Neural progenitor cell (in vitro differentiated cells): Measurements from ENCODE around the gene PLAAT2. TPM values are rescaled to one million over a fixed set of nuclear protein-coding genes. Genes with fewer than 3 reads are reported as not detected.

ENCODE experiments used
- DNase-seq: peaks from one replicate; pipeline ENCODE4 v3.0.0-alpha.2; 2016; ENCODE audit warnings: low spot score
- H2AFZ ChIP-seq: fragments of 200-600 bp; sonication (generic); replicated peaks from 2 replicates; pipeline ENCODE4 v1.6.1; 2016; ENCODE audit warnings: antibody characterized with exemption
- H3F3A ChIP-seq: fragments of 200-600 bp; sonication (generic); 2 replicates; pipeline ENCODE4 v1.6.1; 2016; ENCODE audit warnings: antibody characterized with exemption, low read depth
- H3K27ac ChIP-seq: fragments of 200-600 bp; sonication (generic); 2 replicates; pipeline ENCODE4 v1.5.1; 2016; ENCODE audit warnings: mild to moderate bottlenecking
- H3K27me3 ChIP-seq: fragments of 200-600 bp; sonication (generic); 2 replicates; pipeline ENCODE4 v1.6.1; 2016; ENCODE audit warnings: mild to moderate bottlenecking, moderate library complexity
- H3K36me3 ChIP-seq: fragments of 200-600 bp; sonication (generic); 2 replicates; pipeline ENCODE4 v1.5.1; 2016
- H3K4me1 ChIP-seq: fragments of 200-600 bp; sonication (generic); 2 replicates; pipeline ENCODE4 v1.6.1; 2016; ENCODE audit warnings: mixed run types
- H3K4me2 ChIP-seq: fragments of 200-600 bp; sonication (generic); 2 replicates; pipeline ENCODE4 v1.6.1; 2016
- H3K4me3 ChIP-seq: fragments of 200-600 bp; sonication (generic); 2 replicates; pipeline ENCODE4 v1.5.1; 2016
- H3K79me2 ChIP-seq: fragments of 200-600 bp; sonication (generic); 2 replicates; pipeline ENCODE4 v1.6.1; 2016; ENCODE audit warnings: low read depth
- H3K9ac ChIP-seq: fragments of 200-600 bp; sonication (generic); 2 replicates; pipeline ENCODE4 v1.6.1; 2016
- H3K9me3 ChIP-seq: fragments of 200-600 bp; sonication (generic); 2 replicates; pipeline ENCODE4 v1.5.1; 2016; ENCODE audit warnings: low read depth
- H4K20me1 ChIP-seq: fragments of 200-600 bp; sonication (generic); 2 replicates; pipeline ENCODE4 v1.6.1; 2016; ENCODE audit warnings: low read depth
- H3K27ac Mint-ChIP-seq: 3 replicates; pipeline ENCODE4 v1.8.0; 2021; ENCODE audit warnings: mixed read lengths
- H3K27me3 Mint-ChIP-seq: 2 replicates; pipeline ENCODE4 v1.8.0; 2022; ENCODE audit warnings: low read depth, mild to moderate bottlenecking, inconsistent platforms, moderate library complexity, mixed read lengths; ENCODE audit not compliant: insufficient read depth
- H3K36me3 Mint-ChIP-seq: 3 replicates; pipeline ENCODE4 v1.8.0; 2021; ENCODE audit warnings: mixed read lengths
- H3K4me1 Mint-ChIP-seq: 3 replicates; pipeline ENCODE4 v1.8.0; 2021; ENCODE audit warnings: mixed read lengths
- H3K4me3 Mint-ChIP-seq: 3 replicates; pipeline ENCODE4 v1.8.0; 2021; ENCODE audit warnings: mild to moderate bottlenecking, moderate library complexity, mixed read lengths
- H3K9me3 Mint-ChIP-seq: 3 replicates; pipeline ENCODE4 v1.8.0; 2020; ENCODE audit warnings: mixed read lengths
- CTCF ChIP-seq: fragments of 200-600 bp; sonication (generic); IDR thresholded peaks from 2 replicates; pipeline ENCODE4 v1.5.1; 2017; ENCODE audit warnings: antibody characterized with exemption, mild to moderate bottlenecking
- EZH2 ChIP-seq: fragments of 200-600 bp; sonication (generic); IDR thresholded peaks from 2 replicates; pipeline ENCODE4 v1.6.1; 2017; ENCODE audit warnings: antibody characterized with exemption, mild to moderate bottlenecking, moderate library complexity
- EZH2phosphoT487 ChIP-seq: fragments of 200-600 bp; sonication (generic); IDR thresholded peaks from 2 replicates; pipeline ENCODE4 v1.6.1; 2017; ENCODE audit warnings: antibody characterized with exemption
- total RNA-seq: library from RNA; depleted of rRNA; stranded (reverse); fragments of >200 nt; gene quantifications from 2 replicates; pipeline ENCODE4 v1.2.3, GENCODE V29; 2015; ENCODE audit warnings: low replicate concordance

PLAAT2 gene
- total RNA-seq, 1 donor from 2014 or later, result not detected

GRCh38 chr11:63521896-63522295, 41.3 kb downstream of the PLAAT2 start:
- H3K9ac ChIP-seq, result no peak overlapping the region
- TF ChIP-seq CTCF, result no peak
- TF ChIP-seq EZH2phosphoT487, result no peak
- TF ChIP-seq EZH2, result no peak
- no peaks in the 10 kb centered on the region for H3K36me3 Mint-ChIP-seq
- peaks cover 6% of the 10 kb centered on the region for H3K27me3 Mint-ChIP-seq
- H3K27me3 ChIP-seq, result no peaks in the 10 kb centered on the region
- no peak overlapping the region for H3K4me3 Mint-ChIP-seq
- no peak overlapping the region for H3K4me3 ChIP-seq
- no peaks in the 10 kb centered on the region for H3F3A ChIP-seq
- H3K9me3 Mint-ChIP-seq, result peaks cover 6% of the 10 kb centered on the region
- no peaks in the 10 kb centered on the region for H3K79me2 ChIP-seq
- H3K27ac Mint-ChIP-seq, result no peak overlapping the region
- H3K4me1 Mint-ChIP-seq, result no peaks in the 10 kb centered on the region
- H3K9me3 ChIP-seq, result no peaks in the 10 kb centered on the region
- no peaks in the 10 kb centered on the region for H3K4me1 ChIP-seq
- no peak for DNase-seq
- no peak overlapping the region for H2AFZ ChIP-seq
- H3K36me3 ChIP-seq, result no peaks in the 10 kb centered on the region
- no peaks in the 10 kb centered on the region for H4K20me1 ChIP-seq
- H3K4me2 ChIP-seq, result no peak overlapping the region
- no peak overlapping the region for H3K27ac ChIP-seq

GRCh38 chr11:63520606-63521170, 42.5 kb downstream of the PLAAT2 start:
- no peaks in the 10 kb centered on the region for H4K20me1 ChIP-seq
- Mint-ChIP-seq H3K9me3 (peaks cover 6% of the 10 kb centered on the region), H3K4me1 (no peaks in the 10 kb centered on the region), H3K27me3 (peaks cover 6% of the 10 kb centered on the region), H3K36me3 (no peaks in the 10 kb centered on the region), H3K27ac (no peak overlapping the region), H3K4me3 (no peak overlapping the region)
- H3K4me2 ChIP-seq, result no peak overlapping the region
- H3K4me3 ChIP-seq, result no peak overlapping the region
- no peaks in the 10 kb centered on the region for H3K79me2 ChIP-seq
- no peak for DNase-seq
- no peak overlapping the region for H2AFZ ChIP-seq
- no peaks in the 10 kb centered on the region for H3F3A ChIP-seq
- TF ChIP-seq CTCF (no peak), EZH2phosphoT487 (no peak), EZH2 (no peak)
- H3K9ac ChIP-seq, result no peak overlapping the region
- H3K27me3 ChIP-seq, result no peaks in the 10 kb centered on the region
- H3K9me3 ChIP-seq, result no peaks in the 10 kb centered on the region
- H3K4me1 ChIP-seq, result no peaks in the 10 kb centered on the region
- H3K36me3 ChIP-seq, result no peaks in the 10 kb centered on the region
- H3K27ac ChIP-seq, result no peak overlapping the region

- Histone ChIP-seq H3K9me3 (no peaks in the 10 kb centered on the region), H3K4me2 (no peak overlapping the region), H4K20me1 (no peaks in the 10 kb centered on the region), H3K9ac (no peak overlapping the region), H3K27me3 (no peaks in the 10 kb centered on the region), H3F3A (no peaks in the 10 kb centered on the region), H3K4me1 (no peaks in the 10 kb centered on the region), H3K27ac (no peak overlapping the region), H3K4me3 (no peak overlapping the region), H2AFZ (no peak overlapping the region), H3K36me3 (no peaks in the 10 kb centered on the region), H3K79me2 (no peaks in the 10 kb centered on the region)
- Mint-ChIP-seq H3K36me3 (no peaks in the 10 kb centered on the region), H3K27me3 (peaks cover 8% of the 10 kb centered on the region), H3K9me3 (peaks cover 2% of the 10 kb centered on the region), H3K4me1 (no peaks in the 10 kb centered on the region), H3K27ac (no peak overlapping the region), H3K4me3 (no peak overlapping the region)
- DNase-seq, result no peak
- no peak for TF ChIP-seq EZH2
- TF ChIP-seq EZH2phosphoT487, result no peak
- TF ChIP-seq CTCF, result no peak
Observed at GRCh38 chr11:63518548-63518947, 44.6 kb downstream of the PLAAT2 start.
